AML-193 (cell line): ENCODE data around the gene P4HA1.
"Not testable (repeated sequence)": the region's sequence is repeated elsewhere in the genome, so short reads cannot be mapped to it uniquely, and the experiment has no call there.

Experiments
- DNase-seq, 2 experiments: peaks; one replicate each; lab custom pipeline; 2025; lab: John Stamatoyannopoulos, UW

Gene P4HA1

DNA sequence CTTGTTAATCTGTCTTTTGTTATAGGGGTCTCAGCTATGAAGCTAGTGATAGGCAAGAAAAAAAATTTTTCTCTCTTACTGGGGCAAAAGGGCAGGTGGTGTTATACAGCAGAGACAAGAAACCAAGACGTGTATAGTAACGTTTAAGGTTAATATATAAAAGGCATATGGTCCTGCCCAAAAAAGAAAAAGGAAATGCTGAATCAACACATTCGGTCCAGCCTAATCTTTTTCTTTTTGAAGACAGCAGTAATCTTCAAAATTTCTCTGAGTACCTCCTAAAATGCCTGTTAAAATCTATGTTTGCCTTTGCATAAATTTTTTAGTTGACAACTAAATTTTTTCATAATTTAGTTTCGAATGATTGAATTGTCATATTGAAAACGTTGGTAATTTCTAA lies 54.5 kb downstream of the P4HA1 start:
- DNase-seq, result no peak

DNA sequence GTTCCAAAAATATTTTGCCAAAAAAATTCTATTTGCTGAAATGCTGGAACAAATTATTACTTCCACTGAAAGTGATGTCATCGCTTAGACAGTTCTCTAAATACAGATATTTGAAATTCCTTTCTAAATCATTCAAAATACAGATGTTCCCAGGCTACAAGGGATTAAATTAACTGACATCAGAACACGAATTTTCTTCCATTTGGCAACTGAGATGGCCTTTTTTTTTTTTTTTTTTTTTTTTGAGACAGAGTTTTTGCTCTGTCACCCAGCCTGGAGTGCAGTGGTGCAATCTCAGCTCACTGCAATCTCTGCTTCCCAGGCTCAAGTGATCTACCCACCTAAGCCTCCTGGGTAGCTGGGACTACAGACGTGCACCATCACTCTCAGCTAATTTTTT lies 57.0 kb downstream of the P4HA1 start:
- no peak for DNase-seq

DNA sequence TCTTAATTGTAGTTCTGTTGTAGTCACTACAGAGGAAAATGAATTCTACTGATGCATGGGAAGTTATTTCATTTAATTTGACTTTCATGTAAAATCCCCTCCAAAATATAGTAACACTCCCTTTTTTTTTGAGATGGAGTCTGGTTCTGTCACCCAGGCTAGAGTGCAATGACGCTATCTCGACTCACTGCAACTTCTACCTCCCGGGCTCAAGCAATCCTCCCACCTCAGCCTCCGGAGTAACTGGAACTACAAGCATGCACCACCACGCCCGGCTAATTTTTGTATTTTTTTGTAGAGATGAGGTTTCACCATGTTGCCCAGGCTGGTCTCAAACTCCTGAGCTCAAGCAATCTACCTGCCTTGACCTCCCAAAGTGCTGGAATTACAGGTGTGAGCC lies 60.4 kb downstream of the P4HA1 start:
- DNase-seq, result not testable (repeated sequence)

DNA sequence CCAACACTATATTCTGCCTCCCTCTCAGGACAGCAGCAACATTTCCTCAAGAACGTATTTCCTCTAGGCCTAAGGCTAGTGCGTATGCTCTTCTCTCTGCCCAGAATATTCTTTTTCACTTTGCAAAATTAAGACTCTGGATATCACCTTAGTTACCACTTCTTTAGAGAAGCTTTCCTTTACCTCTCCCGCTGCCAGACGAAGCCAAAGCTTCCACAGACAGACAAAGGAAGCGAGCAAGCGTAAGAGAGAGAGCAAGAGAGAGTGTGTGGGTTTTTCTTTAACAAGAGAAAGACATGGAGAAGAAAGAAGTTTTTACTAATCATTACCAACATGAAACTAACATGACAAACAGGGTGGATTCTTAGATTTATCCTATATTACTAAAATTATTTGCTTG lies 64.1 kb downstream of the P4HA1 start:
- DNase-seq, result no peak

DNA sequence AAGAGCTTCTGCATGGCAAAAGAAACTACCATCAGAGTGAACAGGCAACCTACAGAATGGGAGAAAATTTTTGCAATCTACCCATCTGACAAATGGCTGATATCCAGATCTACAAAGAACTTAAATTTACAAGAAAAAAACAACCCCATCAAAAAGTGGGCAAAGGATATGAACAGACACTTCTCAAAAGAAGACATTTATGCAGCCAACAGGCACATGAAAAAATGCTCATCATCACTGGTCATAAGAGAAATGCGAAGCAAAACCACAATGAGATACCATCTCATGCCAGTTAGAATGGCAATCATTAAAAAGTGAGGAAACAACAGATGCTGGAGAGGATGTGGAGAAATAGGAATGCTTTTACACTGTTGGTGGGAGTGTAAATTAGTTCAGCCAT lies 70.0 kb downstream of the P4HA1 start:
- not testable (repeated sequence) for DNase-seq

DNA sequence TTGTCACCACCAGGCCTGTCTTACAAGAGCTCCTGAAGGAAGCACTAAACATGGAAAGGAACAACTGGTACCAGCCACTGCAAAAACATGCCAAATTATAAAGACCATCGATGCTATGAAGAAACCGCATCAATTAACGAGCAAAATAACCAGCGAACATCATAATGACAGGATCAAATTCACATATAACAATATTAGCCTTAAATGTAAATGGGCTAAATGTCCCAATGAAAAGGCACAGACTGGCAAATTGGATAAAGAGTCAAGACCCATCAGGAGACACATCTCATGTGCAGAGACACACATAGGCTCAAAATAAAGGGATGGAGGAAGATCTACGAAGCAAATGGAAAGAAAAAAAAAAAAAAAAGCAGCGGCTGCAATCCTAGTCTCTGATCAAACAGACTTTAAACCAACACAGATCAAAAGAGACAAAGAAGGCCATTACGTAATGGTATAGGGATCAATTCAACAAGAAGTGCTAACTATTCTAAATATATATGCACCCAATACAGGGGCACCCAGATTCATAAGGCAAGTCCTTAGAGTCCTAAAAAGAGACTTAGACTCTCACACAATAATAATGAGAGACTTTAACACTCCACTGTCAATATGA lies 73.1 kb downstream of the P4HA1 start:
- DNase-seq, result not testable (repeated sequence)

DNA sequence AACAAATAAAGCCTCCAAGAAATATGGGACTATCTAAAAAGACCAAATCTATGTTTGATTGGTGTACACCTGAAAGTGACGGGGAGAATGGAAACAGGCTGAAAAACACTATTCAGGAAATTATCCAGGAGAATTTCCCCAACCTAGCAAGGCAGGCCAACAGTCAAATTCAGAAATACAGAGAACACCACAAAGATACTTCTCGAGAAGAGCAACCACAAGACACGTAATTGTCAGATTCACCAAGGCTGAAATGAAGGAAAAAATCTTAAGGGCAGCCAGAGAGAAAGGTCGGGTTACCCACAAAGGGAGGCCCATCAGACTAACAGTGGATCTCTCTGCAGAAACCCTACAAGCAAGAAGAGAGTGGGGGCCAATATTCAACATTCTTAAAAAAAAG lies 73.7 kb downstream of the P4HA1 start:
- DNase-seq, result not testable (repeated sequence)

DNA sequence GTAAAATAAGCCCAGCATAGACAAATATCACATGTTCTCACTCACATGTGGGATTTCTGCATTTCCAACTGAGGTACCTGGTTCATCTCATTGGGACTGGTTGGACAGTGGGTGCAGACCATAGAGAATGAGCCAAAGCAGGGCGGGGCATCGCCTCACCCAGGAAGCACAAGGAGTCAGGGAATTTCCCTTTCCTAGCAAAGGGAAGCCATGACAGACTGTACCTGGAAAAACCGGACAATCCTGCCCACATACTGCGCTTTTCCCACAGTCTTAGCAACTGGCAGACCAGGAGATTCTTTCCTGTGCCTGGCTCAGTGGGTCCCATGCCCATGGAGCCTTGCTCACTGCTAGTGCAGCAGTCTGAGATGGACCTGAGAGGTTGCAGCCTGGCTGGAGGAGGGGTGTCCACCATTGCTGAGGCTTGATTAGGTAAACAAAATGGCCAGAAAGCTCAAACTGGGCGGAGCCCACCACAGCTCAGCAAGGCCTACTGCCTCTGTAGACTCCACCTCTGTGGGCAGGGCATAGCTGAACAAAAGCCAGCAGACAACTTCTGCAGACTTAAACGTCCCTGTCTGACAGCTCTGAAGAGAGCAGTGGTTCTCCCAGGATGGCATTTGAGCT lies 75.0 kb downstream of the P4HA1 start:
- not testable (repeated sequence) for DNase-seq

DNA sequence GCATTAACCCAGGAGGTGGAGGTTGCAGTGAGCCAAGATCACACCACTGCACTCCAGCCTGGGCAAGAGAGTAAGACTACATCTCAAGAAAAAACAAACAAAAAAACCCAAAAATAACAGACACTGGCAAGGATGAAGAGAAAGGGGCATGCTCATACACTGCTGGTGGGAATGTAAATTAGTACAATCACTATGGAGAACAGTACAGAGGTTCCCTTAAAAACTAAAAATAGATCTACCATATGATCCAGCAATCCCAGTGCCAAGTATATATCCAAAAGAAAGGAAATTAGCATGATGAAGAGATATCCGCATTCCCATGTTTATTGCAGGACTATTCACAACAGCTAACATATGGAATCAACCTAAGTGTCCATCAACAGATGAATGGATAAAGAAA lies 75.6 kb downstream of the P4HA1 start:
- no peak for DNase-seq

DNA sequence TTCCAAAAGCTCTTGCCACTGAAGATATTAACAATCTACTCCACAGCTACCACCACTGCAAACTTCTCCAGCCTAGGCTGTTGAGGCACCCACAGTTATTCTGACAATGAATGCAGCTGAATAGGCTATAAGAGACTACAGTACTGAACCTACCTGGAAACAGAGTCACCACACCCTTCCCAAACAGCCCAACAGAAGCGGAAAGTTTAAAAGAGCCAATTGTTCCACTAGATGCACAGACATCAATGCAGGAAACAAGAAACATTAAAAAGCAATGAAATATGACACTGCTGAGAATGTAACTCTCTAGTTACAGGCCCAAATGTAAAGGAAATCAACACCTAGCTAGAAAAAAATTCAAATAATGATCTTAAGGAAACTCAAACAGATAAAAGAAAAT lies 77.6 kb downstream of the P4HA1 start:
- DNase-seq, result no peak

DNA sequence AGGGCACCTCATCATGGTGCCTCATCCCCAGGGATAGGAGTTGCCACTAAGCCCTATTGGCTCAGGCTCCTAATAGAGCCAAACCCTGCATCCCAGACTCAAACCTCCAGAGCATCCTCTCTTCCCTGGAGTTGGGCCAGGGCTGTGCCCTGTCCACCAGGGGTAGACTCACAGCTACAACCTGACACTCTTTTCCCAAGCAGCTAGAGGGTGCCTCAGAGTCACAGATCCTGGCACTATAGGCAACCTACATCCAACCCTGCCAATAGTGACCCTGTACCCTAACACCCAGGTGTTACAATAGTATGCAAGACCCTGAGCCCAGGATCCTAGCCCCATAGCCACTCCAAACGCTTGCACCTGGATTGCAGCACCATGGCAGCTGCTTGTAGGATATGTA lies 78.0 kb downstream of the P4HA1 start:
- DNase-seq, result no peak

DNA sequence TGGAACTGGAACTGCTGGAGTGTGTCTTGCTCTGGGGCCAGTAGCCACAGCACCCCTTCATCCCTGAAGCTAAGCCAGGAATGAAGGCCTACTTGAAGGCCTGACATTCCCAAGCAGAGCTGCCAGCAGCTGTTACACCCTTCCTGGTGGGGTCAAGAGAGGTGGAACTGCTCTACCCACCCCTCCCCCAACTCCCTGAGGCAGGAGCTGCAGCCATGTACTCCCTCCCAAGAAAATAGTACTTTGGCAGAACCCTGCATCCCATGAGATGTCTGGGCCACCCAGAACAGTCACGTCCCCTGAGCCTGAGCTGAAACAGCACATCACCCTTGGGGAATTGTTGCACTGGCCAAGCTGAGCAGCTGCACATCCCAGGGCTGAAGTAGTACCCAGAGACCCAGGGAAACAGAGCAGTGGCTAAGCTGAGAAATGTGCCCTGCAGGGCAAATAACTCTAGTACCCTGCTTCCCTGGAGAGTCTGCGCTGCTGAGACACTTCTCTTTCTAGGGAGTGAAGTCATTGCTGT lies 78.6 kb downstream of the P4HA1 start:
- no peak for DNase-seq

DNA sequence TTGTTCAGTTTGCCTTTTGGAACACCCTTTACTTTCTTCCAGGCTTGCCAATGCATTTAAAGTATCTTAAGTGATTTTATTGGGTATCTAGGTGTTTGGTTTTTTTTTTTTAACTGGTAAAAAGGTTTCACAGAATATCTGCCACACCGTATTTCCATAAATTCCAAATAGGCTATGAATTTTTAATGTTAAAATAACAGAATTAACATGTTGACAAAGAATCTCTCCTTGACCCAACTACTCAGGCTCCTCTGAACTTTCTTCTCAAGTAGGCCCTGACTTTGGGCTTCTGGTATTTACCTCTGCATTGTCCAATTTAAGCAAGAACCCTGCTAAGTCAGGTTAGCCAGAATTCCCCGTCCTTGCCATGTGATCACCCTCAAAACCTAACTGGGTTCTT lies 80.9 kb downstream of the P4HA1 start:
- DNase-seq, result no peak

DNA sequence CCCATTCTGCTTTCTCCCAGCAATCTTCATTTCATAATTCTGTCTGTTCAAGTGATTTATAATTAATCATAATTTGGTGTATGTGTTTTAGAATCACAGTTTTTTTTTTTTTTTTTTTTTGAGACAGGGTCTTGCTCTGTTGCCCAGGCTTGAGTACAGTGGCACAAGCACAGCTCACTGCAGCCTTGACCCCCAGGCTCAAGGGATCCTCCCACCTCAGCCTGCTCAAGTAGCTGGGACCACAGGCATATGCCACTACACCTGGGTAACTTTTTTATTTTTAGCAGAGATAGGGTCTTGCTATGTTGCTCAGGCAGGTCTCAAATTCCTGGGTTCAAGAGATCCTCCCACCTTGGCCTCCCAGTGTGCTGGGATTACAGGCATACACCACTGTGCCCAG lies 92.8 kb downstream of the P4HA1 start:
- no peak for DNase-seq

DNA sequence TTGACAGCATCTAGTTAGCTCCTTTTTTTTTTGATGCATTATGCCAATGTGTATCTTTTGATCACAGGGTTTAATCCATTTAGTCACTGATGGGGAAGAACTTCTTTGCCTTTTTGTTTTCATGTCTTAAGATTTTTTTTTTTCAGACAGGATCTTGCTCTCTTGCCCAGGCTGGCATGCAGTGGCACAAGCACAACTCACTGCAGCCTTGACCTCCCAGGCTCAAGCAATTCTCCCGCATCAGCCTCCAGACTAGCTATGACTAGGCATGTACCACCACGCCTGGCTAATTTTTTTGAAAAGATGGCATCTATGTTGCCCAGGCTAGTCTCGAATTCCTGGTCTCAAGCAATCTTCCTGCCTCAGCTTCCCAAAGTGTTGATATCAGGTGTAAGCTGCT lies 95.7 kb downstream of the P4HA1 start:
- DNase-seq, result no peak

DNA sequence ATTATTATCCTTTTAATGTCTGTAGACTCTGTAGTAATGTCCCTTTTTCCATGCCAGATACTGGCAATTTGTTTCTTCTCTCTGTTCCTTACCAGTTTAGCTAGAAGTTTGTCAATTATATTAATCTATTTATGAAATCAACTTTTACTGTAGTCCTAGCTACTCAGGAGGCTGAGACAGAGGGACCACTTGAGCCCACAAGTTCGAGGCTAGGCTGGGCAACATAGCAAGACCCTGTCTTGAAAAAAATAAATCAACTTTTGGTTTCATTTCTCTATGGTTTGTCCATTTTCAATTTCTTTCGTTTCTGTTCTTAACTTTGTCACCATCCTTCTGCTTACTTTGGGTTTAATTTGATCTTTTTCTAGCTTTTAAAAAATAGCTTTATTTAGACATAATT lies 99.6 kb downstream of the P4HA1 start:
- DNase-seq, result no peak

DNA sequence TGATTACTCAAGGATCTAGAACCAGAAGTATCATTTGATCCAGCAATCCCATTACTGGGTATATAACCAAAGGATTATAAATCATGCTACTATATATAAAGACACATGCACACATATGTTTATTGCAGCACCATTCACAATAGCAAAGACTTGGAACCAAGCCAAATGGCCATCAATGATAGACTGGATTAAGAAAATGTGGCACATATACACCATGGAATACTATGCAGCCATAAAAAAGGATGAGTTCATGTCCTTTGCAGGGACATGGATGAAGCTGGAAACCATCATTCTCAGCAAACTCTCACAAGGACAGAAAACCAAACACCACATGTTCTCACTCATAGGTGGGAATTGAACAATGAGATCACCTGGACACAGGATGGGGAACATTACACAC lies 101.2 kb downstream of the P4HA1 start:
- DNase-seq, result not testable (repeated sequence)

DNA sequence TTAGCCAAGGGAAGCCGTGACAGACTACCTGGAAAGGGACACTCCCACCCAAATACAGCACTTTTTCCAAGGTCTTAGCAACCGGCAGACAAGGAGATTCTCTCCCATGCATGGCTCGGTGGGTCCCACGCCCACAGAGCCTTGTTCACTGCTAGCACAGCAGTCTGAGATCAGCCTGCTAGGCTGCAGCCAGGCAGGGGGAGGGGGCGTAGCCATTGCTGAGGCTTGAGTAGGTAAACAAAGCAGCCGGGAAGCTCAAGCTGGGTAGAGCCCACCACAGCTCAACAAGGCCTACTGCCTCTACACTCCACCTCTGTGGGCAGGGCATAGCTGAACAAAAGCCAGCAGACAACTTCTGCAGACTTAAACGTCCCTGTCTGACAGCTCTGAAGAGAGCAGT lies 106.9 kb downstream of the P4HA1 start:
- DNase-seq, result not testable (repeated sequence)

DNA sequence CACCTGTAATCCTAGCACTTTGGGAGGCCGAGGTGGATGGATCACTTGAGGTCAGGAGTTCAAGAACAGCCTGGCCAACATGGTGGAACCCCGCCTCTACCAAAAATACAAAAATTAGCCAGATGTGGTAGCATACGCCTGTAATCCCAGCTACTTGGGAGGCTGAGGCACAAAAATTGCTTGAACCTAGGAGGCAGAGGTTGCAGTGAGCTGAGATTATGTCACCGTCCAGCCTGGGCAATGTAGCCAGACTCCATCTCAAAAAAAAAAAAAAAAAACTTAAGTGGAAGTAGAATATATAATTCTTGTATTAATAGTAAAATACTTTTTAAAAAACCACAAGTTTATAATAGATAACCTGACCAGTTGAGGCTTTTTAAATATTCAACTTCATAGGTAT lies 112.0 kb downstream of the P4HA1 start:
- not testable (repeated sequence) for DNase-seq

DNA sequence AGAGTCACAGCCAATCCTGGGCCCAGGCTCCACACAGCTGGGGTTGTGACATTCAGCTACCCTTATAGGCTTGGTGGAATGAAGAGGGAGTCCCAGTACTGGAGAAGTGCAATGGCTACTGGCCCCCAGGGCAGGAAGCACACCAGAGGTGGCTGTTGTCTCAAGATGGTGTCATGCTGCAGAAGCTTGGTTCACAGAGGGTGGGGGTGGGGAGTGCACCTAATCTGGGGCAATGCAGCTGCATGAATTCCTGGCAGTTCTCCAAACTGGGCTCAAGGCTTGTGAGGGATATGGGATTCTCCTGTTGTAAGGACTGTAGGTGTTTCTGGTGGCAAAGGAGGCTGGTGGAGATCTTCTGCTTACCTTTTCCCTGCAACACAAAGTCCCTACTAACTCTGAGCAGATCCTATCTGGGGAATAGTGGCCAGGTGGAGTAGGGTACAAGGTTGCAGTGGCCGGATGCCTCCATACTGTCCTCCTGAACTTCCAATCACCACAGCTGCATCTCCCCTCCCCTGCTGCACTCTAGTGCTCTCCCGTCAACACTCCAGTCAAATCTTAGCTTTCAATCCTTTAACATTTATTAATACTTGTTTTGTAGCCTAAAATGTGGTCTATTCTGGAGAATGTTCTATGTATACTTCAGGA lies 114.7 kb downstream of the P4HA1 start:
- DNase-seq, result no peak

DNA sequence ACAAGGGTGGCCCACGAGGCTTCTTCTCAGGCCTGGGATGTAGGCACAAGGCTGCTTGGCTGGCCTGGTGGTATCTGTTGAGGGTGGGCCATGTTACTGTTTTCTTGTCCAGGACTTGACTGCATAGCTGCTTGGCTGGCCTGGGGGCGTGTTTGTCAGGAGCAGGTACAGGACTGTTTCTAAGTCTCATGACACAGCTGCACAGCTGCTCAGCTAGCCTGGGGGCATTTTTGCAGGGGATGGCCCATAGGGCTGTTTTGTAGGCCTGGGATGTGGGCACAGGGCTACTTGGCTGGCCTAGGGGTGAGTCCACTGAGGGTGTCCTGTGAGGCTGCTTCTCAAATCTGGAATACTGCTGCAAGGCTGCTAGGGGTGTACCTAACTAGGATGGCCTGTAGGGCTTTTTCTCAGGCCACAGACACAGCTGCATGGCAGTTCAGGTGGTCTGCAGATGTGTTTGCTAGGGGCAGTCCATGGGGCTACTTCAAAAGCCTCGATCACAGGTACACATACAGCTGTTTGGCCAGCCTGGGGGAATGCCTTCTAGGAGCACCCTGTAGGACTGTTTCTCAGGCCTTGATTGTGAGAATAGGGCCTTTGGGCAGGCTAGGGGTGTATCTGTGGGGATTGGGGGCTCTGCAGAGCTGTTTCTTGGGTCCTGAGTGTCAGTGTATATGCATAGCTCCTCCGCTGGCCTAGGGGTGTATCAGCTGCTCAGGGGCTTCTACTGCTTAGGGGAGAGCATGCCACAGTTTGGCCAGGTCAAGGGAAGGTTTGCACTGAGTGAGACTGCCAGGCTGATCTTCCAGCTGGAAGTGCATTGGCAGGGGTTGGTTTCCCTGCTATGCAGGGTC lies 115.4 kb downstream of the P4HA1 start:
- DNase-seq, result no peak

DNA sequence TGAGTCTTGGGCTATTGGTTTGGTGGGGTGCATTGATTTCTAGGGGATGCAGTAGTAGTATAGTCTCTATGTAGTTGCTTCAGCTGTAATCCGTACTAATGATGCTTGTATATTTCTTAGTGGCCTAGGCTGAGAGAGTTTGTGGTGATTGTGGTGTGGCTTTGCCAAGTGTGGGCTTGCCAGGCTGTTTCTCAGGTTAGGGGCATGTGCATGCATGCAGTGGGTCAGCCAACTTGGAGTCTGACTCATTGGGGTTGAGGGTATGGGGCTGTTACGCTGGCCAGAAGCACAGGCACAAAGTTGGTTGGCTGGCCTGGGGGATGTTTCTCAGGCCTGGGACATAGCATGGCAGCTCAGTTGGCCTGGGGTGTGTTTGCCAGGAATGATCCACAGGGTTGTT lies 116.3 kb downstream of the P4HA1 start:
- no peak for DNase-seq

DNA sequence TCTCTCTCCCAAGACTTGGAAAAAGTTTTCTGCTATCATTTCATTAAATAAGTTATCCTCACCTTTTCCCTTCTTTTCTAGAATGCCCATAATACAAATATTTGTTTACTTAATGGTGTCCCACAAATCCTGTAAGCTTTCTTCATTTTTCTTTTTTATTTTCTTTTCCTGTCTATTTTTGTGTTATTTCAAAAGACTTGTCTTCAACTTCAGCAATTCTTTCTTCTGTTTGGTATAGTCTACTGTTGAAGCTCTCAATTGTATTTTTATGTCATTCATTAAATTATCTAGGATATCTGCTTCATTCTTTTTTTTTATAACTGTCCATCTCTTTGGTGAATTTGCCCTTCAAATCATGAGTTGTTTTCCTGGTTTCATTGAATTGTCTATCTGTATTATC lies 117.0 kb downstream of the P4HA1 start:
- no peak for DNase-seq
